ENCODE data around the gene MEIS2.

- no peak for TF ChIP-seq CTCF (IDR thresholded peaks at IDR 0.05; ENCODE audit: borderline replicate concordance, extremely low read depth, low read length, poor library complexity, severe bottlenecking)
- TF ChIP-seq EZH2 (IDR thresholded peaks at IDR 0.05; ENCODE audit: borderline replicate concordance, low read depth, low read length, severe bottlenecking) = no peak
These were observed 65.3 kb downstream of the MEIS2 start for GRCh38 chr15:37034835-37035748.

Measured in DND-41 (cell line).